Astrocyte (in vitro differentiated cells and primary cell): Measurements from ENCODE around the gene PLCD3. TPM values are rescaled to one million over a fixed set of nuclear protein-coding genes. Genes with fewer than 3 reads are reported as not detected.

Experiments
- DNase-seq: peaks from one replicate; pipeline ENCODE4 v3.0.0-alpha.2; 2010; ENCODE audit warnings: low read depth
- FAIRE-seq: peaks from 2 replicates; lab custom pipeline; 2011; peaks lifted over from hg19 to GRCh38; lab: Jason Lieb, UNC
- H2AFZ ChIP-seq: 2 replicates; pipeline ENCODE4 v1.6.0; 2012; ENCODE audit warnings: low read depth, low read length, inconsistent platforms
- H3K27ac ChIP-seq: 2 replicates; pipeline ENCODE4 v1.5.1; 2011; ENCODE audit warnings: low read depth, low read length, inconsistent platforms
- H3K27me3 ChIP-seq: 2 replicates; pipeline ENCODE4 v1.6.0; 2011; ENCODE audit warnings: low read length, inconsistent platforms; ENCODE audit not compliant: insufficient read depth
- H3K36me3 ChIP-seq: 2 replicates; pipeline ENCODE4 v1.5.1; 2011; ENCODE audit warnings: low read length, inconsistent platforms; ENCODE audit not compliant: insufficient read depth
- H3K4me1 ChIP-seq: 2 replicates; pipeline ENCODE4 v1.5.1; 2011; ENCODE audit warnings: low read length, inconsistent platforms; ENCODE audit not compliant: insufficient read depth
- H3K4me2 ChIP-seq: 2 replicates; pipeline ENCODE4 v1.6.0; 2012; ENCODE audit warnings: low read length, inconsistent platforms
- H3K4me3 ChIP-seq: 2 replicates; pipeline ENCODE4 v1.5.1; 2011; ENCODE audit warnings: low read depth, mild to moderate bottlenecking, low read length, inconsistent platforms; ENCODE audit not compliant: insufficient read depth
- H3K79me2 ChIP-seq: 2 replicates; pipeline ENCODE4 v1.6.0; 2012; ENCODE audit warnings: mild to moderate bottlenecking, low read length, inconsistent platforms; ENCODE audit not compliant: insufficient read depth
- H3K9ac ChIP-seq: 2 replicates; pipeline ENCODE4 v1.6.0; 2012; ENCODE audit warnings: mild to moderate bottlenecking, low read length, inconsistent platforms
- H3K9me3 ChIP-seq: 2 replicates; pipeline ENCODE4 v1.5.1; 2012; ENCODE audit warnings: low read depth, mild to moderate bottlenecking, low read length, inconsistent platforms; ENCODE audit not compliant: insufficient read depth
- H4K20me1 ChIP-seq: 2 replicates; pipeline ENCODE4 v1.6.0; 2012; ENCODE audit warnings: low read length, inconsistent platforms; ENCODE audit not compliant: insufficient read depth
- H3K27ac Mint-ChIP-seq: one replicate; pipeline ENCODE4 v1.8.0; 2021; ENCODE audit warnings: mild to moderate bottlenecking, mixed read lengths; ENCODE audit not compliant: unreplicated experiment
- H3K27me3 Mint-ChIP-seq: one replicate; pipeline ENCODE4 v1.8.0; 2021; ENCODE audit warnings: low read depth, mixed read lengths; ENCODE audit not compliant: unreplicated experiment
- H3K36me3 Mint-ChIP-seq: one replicate; pipeline ENCODE4 v1.8.0; 2021; ENCODE audit warnings: low read depth, mixed read lengths; ENCODE audit not compliant: unreplicated experiment
- H3K4me1 Mint-ChIP-seq: one replicate; pipeline ENCODE4 v1.8.0; 2021; ENCODE audit warnings: low read depth, mixed read lengths; ENCODE audit not compliant: unreplicated experiment
- H3K4me3 Mint-ChIP-seq: one replicate; pipeline ENCODE4 v1.8.0; 2021; ENCODE audit warnings: mild to moderate bottlenecking, moderate library complexity, mixed read lengths; ENCODE audit not compliant: unreplicated experiment
- H3K9me3 Mint-ChIP-seq: one replicate; pipeline ENCODE4 v1.8.0; 2021; ENCODE audit warnings: mild to moderate bottlenecking, mixed read lengths; ENCODE audit not compliant: unreplicated experiment
- CTCF ChIP-seq: IDR thresholded peaks from 2 replicates; pipeline ENCODE4 v1.5.1; 2011; ENCODE audit warnings: low read depth, mild to moderate bottlenecking, inconsistent platforms, low read length, moderate library complexity; ENCODE audit not compliant: insufficient read depth
- EZH2 ChIP-seq: IDR thresholded peaks from 2 replicates; pipeline ENCODE4 v1.6.1; 2012; ENCODE audit warnings: mild to moderate bottlenecking, low read length, inconsistent platforms; ENCODE audit not compliant: insufficient read depth
- microRNA-seq: library from miRNA; unstranded; fragments of <30 nt; microRNA quantifications from one replicate; pipeline ENCODE4 v1.2.0, GENCODE V29; 2020
- total RNA-seq: library from RNA; stranded (reverse); gene quantifications from 2 replicates; pipeline ENCODE4 v1.2.1, GENCODE V29; 2021

Gene PLCD3
- total RNA-seq, 1 donor from 2014 or later, result 92.0 TPM

- H3K4me1 ChIP-seq, result peaks cover 9% of the 10 kb centered on the region
- H3K27ac Mint-ChIP-seq, result peak within 1 kb of the TSS; percentile 100
- DNase-seq (peak; percentile 97), FAIRE-seq (peak; percentile 26)
- no peaks in the 10 kb centered on the region for H3K36me3 ChIP-seq
- H3K36me3 Mint-ChIP-seq, result peaks cover 1% of the 10 kb centered on the region
- peak within 1 kb of the TSS; percentile 99 for H3K27ac ChIP-seq
- peak within 1 kb of the TSS; percentile 98 for H3K4me3 ChIP-seq
- peak within 1 kb of the TSS; percentile 99 for H3K4me3 Mint-ChIP-seq
- H4K20me1 ChIP-seq, result peaks cover 27% of the 10 kb centered on the region
- no peaks in the 10 kb centered on the region for H3K9me3 ChIP-seq
- no peaks in the 10 kb centered on the region for H3K27me3 ChIP-seq
- peak within 1 kb of the TSS; percentile 82 for H3K4me2 ChIP-seq
- H3K9me3 Mint-ChIP-seq, result no peaks in the 10 kb centered on the region
- peak within 1 kb of the TSS; percentile 98 for H2AFZ ChIP-seq
- H3K79me2 ChIP-seq, result peaks cover 70% of the 10 kb centered on the region
- H3K9ac ChIP-seq, result peak within 1 kb of the TSS; percentile 99
- no peaks in the 10 kb centered on the region for H3K27me3 Mint-ChIP-seq
- TF ChIP-seq CTCF, result no peak
- no peak for TF ChIP-seq EZH2
- H3K4me1 Mint-ChIP-seq, result peaks cover 10% of the 10 kb centered on the region
Measured at GRCh38 chr17:45060797-45061605, 71.3 kb downstream of the PLCD3 start, which contains the start of gene NMT1. Gene NMT1, plus strand, starts transcription at chr17:45061317. Its CDS starts 13 bp downstream, at chr17:45061330.

- Histone ChIP-seq H3K4me1 (peaks cover 9% of the 10 kb centered on the region), H3K27me3 (no peaks in the 10 kb centered on the region), H3K4me3 (peak overlapping the region; percentile 98), H3K4me2 (peak overlapping the region; percentile 82), H4K20me1 (peaks cover 23% of the 10 kb centered on the region), H3K79me2 (peaks cover 64% of the 10 kb centered on the region), H2AFZ (peak overlapping the region; percentile 81), H3K9ac (peak overlapping the region; percentile 99), H3K36me3 (no peaks in the 10 kb centered on the region), H3K27ac (peak overlapping the region; percentile 75), H3K9me3 (no peaks in the 10 kb centered on the region)
- H3K27me3 Mint-ChIP-seq, result no peaks in the 10 kb centered on the region
- no peak for FAIRE-seq
- TF ChIP-seq EZH2 (no peak), CTCF (no peak)
- peaks cover 10% of the 10 kb centered on the region for H3K4me1 Mint-ChIP-seq
- H3K9me3 Mint-ChIP-seq, result no peaks in the 10 kb centered on the region
- peak overlapping the region; percentile 99 for H3K4me3 Mint-ChIP-seq
- no peak for DNase-seq
- H3K36me3 Mint-ChIP-seq, result peaks cover 1% of the 10 kb centered on the region
- peak overlapping the region; percentile 87 for H3K27ac Mint-ChIP-seq
Measured at GRCh38 chr17:45060382-45060796, 71.9 kb downstream of the PLCD3 start.

Small RNA genes lying within 50 kb of the gene (microRNA-seq; reads per million reads assigned to microRNA genes)
- not detected for gene MIR6784

Other genes with a start within 250 kb of the PLCD3 start
- 129 and 133 TPM in 2 replicates for gene EFTUD2, start 233.1 kb downstream of the PLCD3 start, total RNA-seq
- gene GFAP, start 217.0 kb downstream of the PLCD3 start, total RNA-seq, result 0.22 TPM in 1 of 2 replicates, not detected in the other
- gene KIF18B, start 184.7 kb downstream of the PLCD3 start, total RNA-seq, result 0.82 and 1.8 TPM in 2 replicates
- not detected in 2 replicates for gene C1QL1, start 164.2 kb downstream of the PLCD3 start, total RNA-seq
- 34.8 and 43.3 TPM in 2 replicates for gene DCAKD, start 80.9 kb downstream of the PLCD3 start, total RNA-seq
- gene NMT1, start 71.2 kb downstream of the PLCD3 start, total RNA-seq, result 114 and 130 TPM in 2 replicates
- 3.9 and 4.7 TPM in 2 replicates for gene ACBD4, start 3.2 kb upstream of the PLCD3 start, total RNA-seq
- gene HEXIM1, start 16.0 kb upstream of the PLCD3 start, total RNA-seq, result 44.5 and 46.6 TPM in 2 replicates
- gene HEXIM2, start 29.4 kb upstream of the PLCD3 start, total RNA-seq, result 8.4 and 9.0 TPM in 2 replicates
- gene FMNL1, start 89.4 kb upstream of the PLCD3 start, total RNA-seq, result 4.0 and 4.7 TPM in 2 replicates
- gene SPATA32, start 129.6 kb upstream of the PLCD3 start, total RNA-seq, result not detected in 2 replicates
- gene MAP3K14, start 184.5 kb upstream of the PLCD3 start, total RNA-seq, result 10.8 and 11.0 TPM in 2 replicates